Measurements from ENCODE around the gene TRPC5OS.

TRPC5OS gene

GRCh38 chrX:111875881-111876280 is at the start of gene TRPC5OS:
Gene TRPC5OS, plus strand, starts transcription at chrX:111876181. Its CDS starts 25,669 bp downstream, at chrX:111901850.
- H3K4me3 ChIP-seq (ENCODE audit: low read depth, low read length) = no peak within 1 kb of the TSS

- no peak overlapping the region for H3K4me3 ChIP-seq (ENCODE audit: low read depth, low read length)
Observed at GRCh38 chrX:111829345-111829744, 46.6 kb upstream of the TRPC5OS start.

GRCh38 chrX:111830571-111830970 is 45.4 kb upstream of the TRPC5OS start:
- H3K4me3 ChIP-seq (ENCODE audit: low read depth, low read length) = no peak overlapping the region

GRCh38 chrX:111831343-111831742 is 44.6 kb upstream of the TRPC5OS start:
- H3K4me3 ChIP-seq (ENCODE audit: low read depth, low read length) = no peak overlapping the region

GRCh38 chrX:111837197-111837596 is 38.8 kb upstream of the TRPC5OS start:
- H3K4me3 ChIP-seq (ENCODE audit: low read depth, low read length) = no peak overlapping the region

- no peak overlapping the region for H3K4me3 ChIP-seq (ENCODE audit: low read depth, low read length)
Observed at GRCh38 chrX:111847491-111848133, 28.4 kb upstream of the TRPC5OS start.

GRCh38 chrX:111848541-111848940 is 27.4 kb upstream of the TRPC5OS start:
- H3K4me3 ChIP-seq (ENCODE audit: low read depth, low read length) = no peak overlapping the region

- no peak overlapping the region for H3K4me3 ChIP-seq (ENCODE audit: low read depth, low read length)
Observed at GRCh38 chrX:111850975-111851374, 25.0 kb upstream of the TRPC5OS start.

GRCh38 chrX:111854556-111855490 is 21.2 kb upstream of the TRPC5OS start:
- H3K4me3 ChIP-seq (ENCODE audit: low read depth, low read length) = no peak overlapping the region

- H3K4me3 ChIP-seq (ENCODE audit: low read depth, low read length) = no peak overlapping the region
Observed at GRCh38 chrX:111857534-111858060, 18.4 kb upstream of the TRPC5OS start.

- H3K4me3 ChIP-seq (ENCODE audit: low read depth, low read length) = no peak overlapping the region
Observed at GRCh38 chrX:111861605-111862004, 14.4 kb upstream of the TRPC5OS start.

- H3K4me3 ChIP-seq (ENCODE audit: low read depth, low read length) = no peak overlapping the region
Observed at GRCh38 chrX:111867236-111867635, 8.7 kb upstream of the TRPC5OS start.

- no peak overlapping the region for H3K4me3 ChIP-seq (ENCODE audit: low read depth, low read length)
Observed at GRCh38 chrX:111868726-111869638, 7.0 kb upstream of the TRPC5OS start.

- H3K4me3 ChIP-seq (ENCODE audit: low read depth, low read length) = no peak overlapping the region
Observed at GRCh38 chrX:111869639-111870034, 6.3 kb upstream of the TRPC5OS start.

- no peak overlapping the region for H3K4me3 ChIP-seq (ENCODE audit: low read depth, low read length)
Observed at GRCh38 chrX:111874241-111874640, 1.7 kb upstream of the TRPC5OS start.

- H3K4me3 ChIP-seq (ENCODE audit: low read depth, low read length) = no peak overlapping the region
Observed at GRCh38 chrX:111876646-111877045, 665 bp downstream of the TRPC5OS start.

GRCh38 chrX:111877681-111878080 is 1.7 kb downstream of the TRPC5OS start:
- H3K4me3 ChIP-seq (ENCODE audit: low read depth, low read length) = no peak overlapping the region

- no peak overlapping the region for H3K4me3 ChIP-seq (ENCODE audit: low read depth, low read length)
Observed at GRCh38 chrX:111880735-111881134, 4.8 kb downstream of the TRPC5OS start.

- no peak overlapping the region for H3K4me3 ChIP-seq (ENCODE audit: low read depth, low read length)
Observed at GRCh38 chrX:111881715-111882114, 5.7 kb downstream of the TRPC5OS start.

- H3K4me3 ChIP-seq (ENCODE audit: low read depth, low read length) = no peak overlapping the region
Observed at GRCh38 chrX:111886678-111887077, 10.7 kb downstream of the TRPC5OS start.

- no peak overlapping the region for H3K4me3 ChIP-seq (ENCODE audit: low read depth, low read length)
Observed at GRCh38 chrX:111888600-111888999, 12.6 kb downstream of the TRPC5OS start.

Data from iPS-11a (cell line).